Mesenchymal stem cell (in vitro differentiated cells and primary cell): ENCODE results near the gene LIN7B.
"Not testable (repeated sequence)": the region's sequence is repeated elsewhere in the genome, so short reads cannot be mapped to it uniquely, and the experiment has no call there.

ENCODE experiments used
- DNase-seq: peaks from one replicate; pipeline ENCODE4 v3.0.0-alpha.2; 2013
- H2AFZ ChIP-seq: one replicate; pipeline ENCODE4 v1.6.1; 2013; ENCODE audit warnings: low read depth, mild to moderate bottlenecking, control low read depth, inconsistent platforms, low read length, moderate library complexity
- H2AK5ac ChIP-seq: 2 replicates; pipeline ENCODE4 v1.6.1; 2013; ENCODE audit warnings: low read length, moderate library complexity, mild to moderate bottlenecking, inconsistent platforms; ENCODE audit not compliant: severe bottlenecking
- H2BK120ac ChIP-seq: one replicate; pipeline ENCODE4 v1.6.1; 2013; ENCODE audit warnings: low read depth, mild to moderate bottlenecking, inconsistent platforms, low read length, moderate library complexity
- H2BK12ac ChIP-seq, 2 experiments: one replicate each; pipeline ENCODE4 v1.6.1; 2013; ENCODE audit warnings: inconsistent platforms in 2 of 2, low read length in 2 of 2, mild to moderate bottlenecking in 2 of 2, moderate library complexity in 2 of 2, control low read depth in 1 of 2
- H2BK15ac ChIP-seq: one replicate; pipeline ENCODE4 v1.6.1; 2013; ENCODE audit warnings: mild to moderate bottlenecking, low read depth, inconsistent platforms; ENCODE audit not compliant: poor library complexity, severe bottlenecking
- H2BK5ac ChIP-seq: 2 replicates; pipeline ENCODE4 v1.6.1; 2013; ENCODE audit warnings: low read depth, mild to moderate bottlenecking, low read length, control low read depth, inconsistent platforms; ENCODE audit not compliant: poor library complexity, severe bottlenecking
- H3K14ac ChIP-seq, 2 experiments: one replicate each; pipeline ENCODE4 v1.6.1; 2013; ENCODE audit warnings: inconsistent platforms in 2 of 2, low read length in 2 of 2, control low read depth in 1 of 2, mild to moderate bottlenecking in 1 of 2, moderate library complexity in 1 of 2
- H3K18ac ChIP-seq, 2 experiments: one replicate each; pipeline ENCODE4 v1.6.1; 2013; ENCODE audit warnings: inconsistent platforms in 2 of 2, low read length in 2 of 2, control low read depth in 1 of 2, low read depth in 1 of 2, mild to moderate bottlenecking in 1 of 2
- H3K23ac ChIP-seq, 2 experiments: one replicate each; pipeline ENCODE4 v1.6.1; 2013; ENCODE audit warnings: inconsistent platforms in 2 of 2, low read length in 2 of 2, mild to moderate bottlenecking in 2 of 2, moderate library complexity in 2 of 2, control low read depth in 1 of 2
- H3K27ac ChIP-seq: 2 replicates; pipeline ENCODE4 v1.5.1; 2013; ENCODE audit warnings: mild to moderate bottlenecking, moderate library complexity, low read length, control low read depth, inconsistent platforms; ENCODE audit not compliant: poor library complexity, severe bottlenecking
- H3K27me3 ChIP-seq, 2 experiments: 2 replicates each; pipeline versions ENCODE4 v1.6.1 to v1.7.0; 2013; ENCODE audit warnings: low read length in 2 of 2, mild to moderate bottlenecking in 2 of 2, moderate library complexity in 2 of 2, control low read depth in 1 of 2, inconsistent platforms in 1 of 2; ENCODE audit not compliant: control insufficient read depth in 1 of 2, insufficient read depth in 1 of 2
- H3K36me3 ChIP-seq, 2 experiments: 2 replicates each; pipeline versions ENCODE4 v1.6.1 to v1.7.0; 2013; ENCODE audit warnings: low read length in 2 of 2, control low read depth in 1 of 2, inconsistent platforms in 1 of 2, low read depth in 1 of 2, mild to moderate bottlenecking in 1 of 2; ENCODE audit not compliant: insufficient read depth in 2 of 2, control insufficient read depth in 1 of 2
- H3K4ac ChIP-seq, 2 experiments: one replicate each; pipeline ENCODE4 v1.6.1; 2013; ENCODE audit warnings: inconsistent platforms in 2 of 2, low read length in 2 of 2, mild to moderate bottlenecking in 2 of 2, moderate library complexity in 2 of 2, control low read depth in 1 of 2, low read depth in 1 of 2
- H3K4me1 ChIP-seq: 2 replicates; pipeline ENCODE4 v1.6.1; 2013; ENCODE audit warnings: low read depth, low read length, control low read depth; ENCODE audit not compliant: control insufficient read depth, insufficient read depth
- H3K4me2 ChIP-seq: 2 replicates; pipeline ENCODE4 v1.6.1; 2013; ENCODE audit warnings: low read length, mild to moderate bottlenecking, inconsistent platforms; ENCODE audit not compliant: poor library complexity, severe bottlenecking
- H3K4me3 ChIP-seq, 2 experiments: 2 replicates each; pipeline versions ENCODE4 v1.5.1 to v1.7.0; 2013; ENCODE audit warnings: low read length in 2 of 2, mild to moderate bottlenecking in 2 of 2, control low read depth in 1 of 2, low read depth in 1 of 2; ENCODE audit not compliant: insufficient read depth in 1 of 2
- H3K79me1 ChIP-seq: replicated peaks from 2 replicates; pipeline ENCODE4 v1.6.1; 2013; ENCODE audit warnings: mild to moderate bottlenecking, control low read depth, low read length, inconsistent platforms; ENCODE audit not compliant: poor library complexity, severe bottlenecking
- H3K9ac ChIP-seq: 2 replicates; pipeline ENCODE4 v1.7.0; 2013; ENCODE audit warnings: mild to moderate bottlenecking, low read length, moderate library complexity
- H3K9me3 ChIP-seq: 2 replicates; pipeline ENCODE4 v1.7.0; 2013; ENCODE audit warnings: mild to moderate bottlenecking, low read length; ENCODE audit not compliant: control insufficient read depth
- H4K8ac ChIP-seq: one replicate; pipeline ENCODE4 v1.6.1; 2013; ENCODE audit warnings: inconsistent platforms, mild to moderate bottlenecking, low read length, moderate library complexity
- H4K91ac ChIP-seq: one replicate; pipeline ENCODE4 v1.6.1; 2013; ENCODE audit warnings: mild to moderate bottlenecking, low read length, inconsistent platforms
- WGBS: methylation state at CpG from one replicate; pipeline ENCODE4 v1.1.7; 2013; ENCODE audit warnings: mixed read lengths; 5-methylcytosine and 5-hydroxymethylcytosine counted together

LIN7B gene

DNA sequence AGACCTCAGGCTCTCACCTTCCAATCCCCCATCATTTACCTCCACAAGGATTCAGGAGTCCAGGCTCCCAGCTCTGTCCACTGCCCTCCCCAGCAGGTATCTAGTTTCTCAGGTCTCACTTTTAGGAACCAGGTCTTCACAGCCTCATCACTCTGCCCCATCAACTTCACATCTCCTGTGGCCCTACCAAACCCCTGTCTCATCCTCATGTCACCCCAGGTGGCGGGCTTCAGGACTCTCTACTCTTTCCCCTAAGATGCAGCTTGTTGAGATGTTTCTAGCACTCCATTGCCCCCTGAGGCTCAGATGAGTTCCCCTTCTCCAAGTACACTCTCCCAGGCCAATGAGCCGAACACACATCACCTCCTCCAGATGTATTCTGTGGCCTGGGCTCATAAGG lies 6.7 kb downstream of the LIN7B start:
- Histone ChIP-seq H3K79me1 (peaks cover 1% of the 10 kb centered on the region), H3K4me1 (peaks cover 24% of the 10 kb centered on the region), H4K91ac (no peak overlapping the region), H3K14ac (no peak overlapping the region), H3K4me2 (no peak overlapping the region), H2BK5ac (no peak overlapping the region), H3K4me3 (no peak overlapping the region), H2BK120ac (no peak overlapping the region), H2BK15ac (no peak overlapping the region), H3K9me3 (no peaks in the 10 kb centered on the region), H3K18ac (no peak overlapping the region), H3K23ac (no peak overlapping the region), H3K4ac (no peak overlapping the region), H4K8ac (no peak overlapping the region), H3K27ac (no peak overlapping the region), H2AK5ac (no peak overlapping the region), H2AFZ (no peak overlapping the region), H3K9ac (no peak overlapping the region), H2BK12ac (no peak overlapping the region), H3K36me3 (peaks cover 0 to 6% of the 10 kb centered on the region in 2 experiments), H3K27me3 (peaks cover 16 to 24% of the 10 kb centered on the region in 2 experiments)
- no peak for DNase-seq
- 94% methylated on average over 2 of the region's 2 CpGs for WGBS

DNA sequence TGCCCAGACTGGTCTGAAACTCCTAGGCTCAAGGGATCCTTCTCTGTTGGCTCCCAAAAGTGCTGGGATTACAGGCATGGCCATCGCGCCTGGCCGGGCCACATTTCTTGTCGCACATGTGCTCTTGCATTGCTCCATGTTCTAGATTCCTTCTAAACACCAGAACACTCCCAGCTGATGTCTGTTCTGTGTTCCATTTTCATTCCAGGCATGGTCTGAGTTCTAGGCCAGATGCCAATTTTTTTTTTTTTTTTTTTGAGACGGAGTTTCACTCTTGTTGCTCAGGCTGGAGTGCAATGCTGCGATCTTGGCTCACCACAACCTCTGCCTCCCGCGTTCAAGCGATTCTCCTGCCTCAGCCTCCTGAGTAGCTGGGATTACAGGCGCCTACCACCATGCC lies 7.7 kb downstream of the LIN7B start:
- not testable (repeated sequence) for H2BK120ac ChIP-seq, H4K91ac ChIP-seq, H3K4ac ChIP-seq, H3K23ac ChIP-seq, H3K27ac ChIP-seq, H3K4me2 ChIP-seq, H2AFZ ChIP-seq, H3K14ac ChIP-seq, H2AK5ac ChIP-seq, H3K79me1 ChIP-seq, H3K36me3 ChIP-seq, H3K18ac ChIP-seq, H2BK5ac ChIP-seq, H2BK15ac ChIP-seq, H3K4me3 ChIP-seq, H4K8ac ChIP-seq, H3K9ac ChIP-seq, H3K9me3 ChIP-seq, H2BK12ac ChIP-seq
- WGBS = 92% methylated on average over 9 of the region's 10 CpGs
- H3K4me1 ChIP-seq = peaks cover 24% of the 10 kb centered on the region
- H3K27me3 ChIP-seq = peaks cover 16 to 24% of the 10 kb centered on the region in 2 experiments
- DNase-seq = peak; percentile 27

DNA sequence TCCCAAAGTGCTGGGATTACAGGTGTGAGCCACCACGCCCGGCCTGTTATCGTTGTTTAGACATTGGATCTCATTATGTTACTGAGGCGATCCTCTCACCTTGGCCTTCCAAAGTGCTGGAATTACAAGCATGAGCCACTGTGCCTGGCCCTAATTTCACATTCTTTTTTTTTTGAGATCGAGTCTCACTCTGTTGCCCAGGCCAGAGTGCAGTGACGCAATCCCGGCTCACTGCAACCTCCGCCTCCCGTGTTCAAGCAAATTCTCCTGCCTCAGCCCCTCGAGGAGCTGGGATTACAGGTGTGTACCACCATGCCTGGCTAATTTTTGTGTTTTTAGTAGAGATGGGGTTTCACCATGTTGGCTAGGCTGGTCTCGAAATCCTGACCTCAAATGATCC lies 9.1 kb downstream of the LIN7B start:
- not testable (repeated sequence) for H3K27ac ChIP-seq, H3K36me3 ChIP-seq, H2BK15ac ChIP-seq, H4K8ac ChIP-seq, H3K18ac ChIP-seq, H3K14ac ChIP-seq, H2BK12ac ChIP-seq, H2BK5ac ChIP-seq, H3K4me2 ChIP-seq, H4K91ac ChIP-seq, H2AK5ac ChIP-seq, H3K23ac ChIP-seq, H2AFZ ChIP-seq, H2BK120ac ChIP-seq, H3K4me3 ChIP-seq, H3K9ac ChIP-seq, H3K79me1 ChIP-seq, H3K9me3 ChIP-seq, H3K4ac ChIP-seq, DNase-seq
- H3K27me3 ChIP-seq = peaks cover 16 to 24% of the 10 kb centered on the region in 2 experiments
- WGBS = 89% methylated on average over 11 of the region's 11 CpGs
- H3K4me1 ChIP-seq = peaks cover 20% of the 10 kb centered on the region

DNA sequence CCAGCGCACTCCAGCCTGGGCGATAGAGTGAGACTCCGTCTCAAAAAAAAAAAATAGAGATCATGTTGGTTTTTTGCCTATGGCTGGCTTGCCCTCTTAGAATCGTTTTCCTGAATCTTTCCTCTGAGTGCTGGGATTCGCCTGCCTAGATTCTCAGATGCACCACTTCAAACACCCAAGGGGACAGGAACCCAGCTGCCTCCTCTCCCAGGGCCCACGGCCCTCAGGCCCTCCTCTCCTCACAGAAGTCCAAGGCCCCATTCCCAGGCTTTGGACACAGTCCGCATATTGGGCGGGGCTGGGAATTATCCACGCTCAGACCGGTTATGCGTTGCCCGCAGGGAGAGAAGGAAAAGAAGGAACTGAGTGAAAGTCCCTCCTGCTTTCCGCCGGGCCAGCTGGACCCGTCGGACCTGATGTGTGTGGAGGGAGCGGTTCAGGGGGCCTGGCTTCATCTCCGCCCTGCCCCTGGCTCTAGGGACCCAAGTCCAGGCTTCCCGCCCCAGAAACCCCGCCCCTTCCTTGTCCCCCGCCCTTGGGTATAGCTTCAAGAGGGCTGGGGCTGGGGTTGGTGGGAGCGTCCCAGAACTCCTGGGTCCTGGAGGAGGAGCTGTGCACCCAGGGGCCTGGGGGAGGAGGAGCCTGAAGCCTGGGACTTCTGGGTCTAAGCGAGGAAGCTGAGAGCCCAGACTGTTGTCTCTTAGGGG lies 11.0 kb downstream of the LIN7B start:
- Histone ChIP-seq H3K4ac (peak overlapping the region in 1 of 2 experiments; percentile 21), H3K36me3 (no peaks in the 10 kb centered on the region), H3K14ac (no peak overlapping the region), H3K4me2 (no peak overlapping the region), H3K18ac (no peak overlapping the region), H3K9me3 (no peaks in the 10 kb centered on the region), H3K9ac (no peak overlapping the region), H3K79me1 (peaks cover 2% of the 10 kb centered on the region), H4K91ac (no peak overlapping the region), H4K8ac (no peak overlapping the region), H2BK15ac (no peak overlapping the region), H3K4me1 (peaks cover 12% of the 10 kb centered on the region), H3K27ac (no peak overlapping the region), H3K23ac (no peak overlapping the region), H2BK12ac (no peak overlapping the region), H2AK5ac (no peak overlapping the region), H3K4me3 (no peak overlapping the region), H2BK5ac (no peak overlapping the region), H3K27me3 (peaks cover 16 to 31% of the 10 kb centered on the region in 2 experiments), H2AFZ (no peak overlapping the region), H2BK120ac (no peak overlapping the region)
- no peak for DNase-seq
- 43% methylated on average over 20 of the region's 23 CpGs for WGBS
